ENCODE measurements around the gene PTPRK.

- TF ChIP-seq SUZ12 (IDR thresholded peaks at IDR 0.05) (no peak), FOXA1 (IDR thresholded peaks at IDR 0.05) (no peak), CTBP1 (IDR thresholded peaks at IDR 0.05; ENCODE audit: borderline replicate concordance) (no peak), FOXM1 (IDR thresholded peaks at IDR 0.05; ENCODE audit: borderline replicate concordance) (no peak), SP1 (IDR thresholded peaks at IDR 0.05) (no peak), ARNT (IDR thresholded peaks at IDR 0.05) (no peak), ZNF384 (IDR thresholded peaks at IDR 0.05) (no peak), BHLHE40 (IDR thresholded peaks at IDR 0.05; ENCODE audit: borderline replicate concordance) (no peak), FOXK2 (IDR thresholded peaks at IDR 0.05) (no peak), PKNOX1 (IDR thresholded peaks at IDR 0.05) (no peak), HDGF (IDR thresholded peaks at IDR 0.05; ENCODE audit: borderline replicate concordance) (no peak)
These were observed 596.4 kb downstream of the PTPRK start for GRCh38 chr6:127924031-127924430.

All from HEK293T (cell line).